SK-N-SH (cell line): ENCODE data around the gene CASP8. TPM values are rescaled to one million over a fixed set of nuclear protein-coding genes. Genes with fewer than 3 reads are reported as not detected.

Experiments used
- CTCF ChIA-PET: fragments of 300-600, 350-600 bp; formaldehyde crosslinking; extraction: SDS; loops from one replicate; lab custom pipeline; 2021; lab: Yijun Ruan, JAX
- POLR2A ChIA-PET: fragments of 350-600 bp; sonication (Branson Sonifier 250); formaldehyde crosslinking; extraction: SDS; loops from one replicate; lab custom pipeline; 2020; ENCODE audit warnings: antibody characterized with exemption, inconsistent platforms; lab: Yijun Ruan, JAX
- DNase-seq: peaks from one replicate; pipeline ENCODE4 v3.0.0; 2012
- H2AFZ ChIP-seq: fragments of 200-600 bp; sonication (generic); 2 replicates; pipeline ENCODE4 v1.8.1; 2016; ENCODE audit warnings: antibody characterized with exemption, mild to moderate bottlenecking, low read depth
- H3F3A ChIP-seq: fragments of 200-600 bp; sonication (generic); replicated peaks from 2 replicates; pipeline ENCODE3; 2016; ENCODE audit warnings: antibody characterized with exemption, mild to moderate bottlenecking; ENCODE audit not compliant: insufficient read depth
- H3K27ac ChIP-seq, 2 experiments: fragments of 200-500 bp in 1 of 2; fragments of 200-600 bp in 1 of 2; sonication (Bioruptor generic) in 1 of 2; sonication (generic), shearing (Covaris generic) in 1 of 2; 2 replicates each; pipeline versions ENCODE4 v1.5.1 to v1.6.1; 2014 to 2016; ENCODE audit warnings: low read depth in 2 of 2, inconsistent platforms in 1 of 2, low read length in 1 of 2, mild to moderate bottlenecking in 1 of 2, mixed read lengths in 1 of 2
- H3K27me3 ChIP-seq: fragments of 200-600 bp; sonication (generic), shearing (Covaris generic); 2 replicates; pipeline ENCODE4 v1.6.1; 2016; ENCODE audit warnings: mixed run types; ENCODE audit not compliant: insufficient read depth
- H3K36me3 ChIP-seq, 2 experiments: fragments of 200-500 bp in 1 of 2; fragments of 200-600 bp in 1 of 2; sonication (Bioruptor generic) in 1 of 2; sonication (generic) in 1 of 2; replicated peaks in 1 of 2; 2 replicates each; pipeline versions ENCODE3 to v1.5.1; 2014 to 2016; ENCODE audit warnings: low read length in 1 of 2, mild to moderate bottlenecking in 1 of 2; ENCODE audit not compliant: insufficient read depth in 2 of 2, control insufficient read depth in 1 of 2
- H3K4me1 ChIP-seq, 2 experiments: fragments of 200-500 bp in 1 of 2; fragments of 200-600 bp in 1 of 2; sonication (Bioruptor generic) in 1 of 2; sonication (generic), shearing (Covaris generic) in 1 of 2; 2 replicates each; pipeline versions ENCODE4 v1.5.1 to v1.6.1; 2014 to 2016; ENCODE audit warnings: low read depth in 1 of 2, low read length in 1 of 2, mixed run types in 1 of 2; ENCODE audit not compliant: insufficient read depth in 2 of 2, control insufficient read depth in 1 of 2
- H3K4me2 ChIP-seq: fragments of 200-600 bp; sonication (generic), shearing (Covaris generic); 2 replicates; pipeline ENCODE4 v1.6.1; 2017; ENCODE audit warnings: mixed run types
- H3K4me3 ChIP-seq, 2 experiments: fragments of 200-500 bp in 1 of 2; fragments of 200-600 bp in 1 of 2; sonication (Bioruptor generic) in 1 of 2; sonication (generic), shearing (Covaris generic) in 1 of 2; 2 replicates each; pipeline versions ENCODE4 v1.5.1 to v1.8.1; 2014 to 2016; ENCODE audit warnings: low read depth in 2 of 2, inconsistent platforms in 1 of 2, low read length in 1 of 2, mild to moderate bottlenecking in 1 of 2, mixed read lengths in 1 of 2, moderate library complexity in 1 of 2
- H3K79me2 ChIP-seq: fragments of 200-600 bp; sonication (generic); 2 replicates; pipeline ENCODE4 v1.8.1; 2017; ENCODE audit warnings: mild to moderate bottlenecking; ENCODE audit not compliant: insufficient read depth
- H3K9ac ChIP-seq: fragments of 200-600 bp; sonication (generic); 2 replicates; pipeline ENCODE4 v1.6.1; 2017; ENCODE audit warnings: mixed run types
- H3K9me2 ChIP-seq: fragments of 200-600 bp; sonication (generic); 2 replicates; pipeline ENCODE4 v1.6.1; 2017; ENCODE audit warnings: mixed run types
- H3K9me3 ChIP-seq: fragments of 200-600 bp; sonication (generic); 2 replicates; pipeline ENCODE4 v1.6.1; 2017; ENCODE audit warnings: mixed run types, mild to moderate bottlenecking, moderate library complexity
- H4K20me1 ChIP-seq: fragments of 200-600 bp; sonication (generic); 2 replicates; pipeline ENCODE4 v1.6.1; 2017; ENCODE audit warnings: mild to moderate bottlenecking, mixed run types; ENCODE audit not compliant: insufficient read depth
- CHD2 ChIP-seq: fragments of 150-350 bp; IDR thresholded peaks from 2 replicates; pipeline ENCODE4 v1.6.1; 2018; ENCODE audit warnings: low read length; ENCODE audit not compliant: partially characterized antibody
- CTCF ChIP-seq: fragments of 200-600 bp; sonication (generic); IDR thresholded peaks from 2 replicates; pipeline ENCODE4 v1.6.1; 2017; ENCODE audit warnings: antibody characterized with exemption, mild to moderate bottlenecking, moderate library complexity
- FOXJ3 ChIP-seq: sonication (generic); formaldehyde crosslinking; IDR thresholded peaks from 2 replicates; pipeline ENCODE4 v1.5.1; 2020; ENCODE audit warnings: mild to moderate bottlenecking, missing genetic modification reagents
- JUND ChIP-seq: IDR thresholded peaks from 2 replicates; pipeline ENCODE4 v1.4.0; 2012
- NRF1 ChIP-seq: IDR thresholded peaks from 2 replicates; pipeline ENCODE4 v1.6.1; 2012; ENCODE audit warnings: low read depth, mild to moderate bottlenecking, low read length
- PBX3 ChIP-seq: IDR thresholded peaks from 2 replicates; pipeline ENCODE4; 2012
- POLR2AphosphoS5 ChIP-seq: IDR thresholded peaks from 2 replicates; pipeline ENCODE4 v1.6.1; 2012; ENCODE audit warnings: low read depth, low read length
- REST ChIP-seq: IDR thresholded peaks from 2 replicates; pipeline ENCODE4 v1.6.1; 2012; ENCODE audit warnings: mild to moderate bottlenecking, low read depth, low read length, moderate library complexity
- SIN3A ChIP-seq: IDR thresholded peaks from 2 replicates; pipeline ENCODE4 v1.6.1; 2012; ENCODE audit warnings: low read depth, mild to moderate bottlenecking, low read length, moderate library complexity, borderline replicate concordance
- TAF1 ChIP-seq: IDR thresholded peaks from 2 replicates; pipeline ENCODE4 v1.6.1; 2012; ENCODE audit warnings: low read depth, mild to moderate bottlenecking, low read length, moderate library complexity, borderline replicate concordance
- TCF12 ChIP-seq: IDR thresholded peaks from 2 replicates; pipeline ENCODE4 v1.4.0; 2012
- USF1 ChIP-seq: IDR thresholded peaks from 2 replicates; pipeline ENCODE4 v1.4.0; 2012; ENCODE audit warnings: low read depth, borderline replicate concordance
- WGBS: methylation state at CpG from one replicate; pipeline ENCODE4 v1.1.6; 2017; ENCODE audit warnings: low lambda C conversion rate; 5-methylcytosine and 5-hydroxymethylcytosine counted together
- polyA plus RNA-seq, 3 experiments: library from polyadenylated mRNA; depleted of rRNA; stranded (reverse); fragments of >200 nt; gene quantifications; 2 replicates each; pipeline ENCODE4 v1.2.3, GENCODE V29; 2012

The CASP8 gene
- polyA plus RNA-seq, 1 of the 3 experiments (the other 2 are of a cell fraction), result 13.1 TPM

DNA sequence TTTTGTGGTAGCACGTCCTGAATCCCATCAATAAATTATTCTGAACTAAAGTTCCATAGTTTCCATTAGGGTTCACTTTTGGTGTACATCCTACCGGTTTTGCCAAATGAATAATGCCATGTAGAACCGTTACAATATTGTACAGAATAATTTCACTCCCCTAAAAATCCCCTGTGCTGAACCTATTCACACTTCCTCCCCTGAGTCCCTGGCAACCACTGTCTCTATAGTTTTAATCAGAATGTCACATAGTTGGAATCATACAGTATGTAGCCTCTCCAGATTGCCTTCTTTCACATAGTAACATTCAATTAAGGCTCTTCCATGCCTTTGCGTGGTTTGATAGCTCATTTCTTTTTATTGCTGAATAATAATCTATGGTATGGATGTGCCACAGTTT lies 9.6 kb upstream of the CASP8 start (continued):
- no peak for TF ChIP-seq CTCF
- TF ChIP-seq TAF1, result no peak
- no peak for TF ChIP-seq POLR2AphosphoS5
- TF ChIP-seq NRF1, result no peak
- no peak for TF ChIP-seq PBX3
- no peak for TF ChIP-seq FOXJ3 (CRISPR knock-in tag)
- no peak for TF ChIP-seq SIN3A

- peaks cover 9% of the 10 kb centered on the region for H3K79me2 ChIP-seq
- H3K9ac ChIP-seq, result no peak overlapping the region
- H3K27me3 ChIP-seq, result no peaks in the 10 kb centered on the region
- no peaks in the 10 kb centered on the region for H4K20me1 ChIP-seq
- H3K4me3 ChIP-seq, result no peak overlapping the region
- H3F3A ChIP-seq, result peaks cover 12% of the 10 kb centered on the region
- 83% methylated on average over 5 of the region's 5 CpGs for WGBS
- H2AFZ ChIP-seq, result peak overlapping the region; percentile 40
- H3K4me2 ChIP-seq, result no peak overlapping the region
- no peaks in the 10 kb centered on the region; a peak in 1 of 4 replicates for H3K4me1 ChIP-seq
- no peaks in the 10 kb centered on the region for H3K9me3 ChIP-seq
- POLR2A ChIA-PET, result no interaction called here
- H3K36me3 ChIP-seq, result no peaks in the 10 kb centered on the region
- no peak for DNase-seq
- no peaks in the 10 kb centered on the region for H3K9me2 ChIP-seq
- TF ChIP-seq PBX3, result peak; percentile 63
- TF ChIP-seq FOXJ3 (CRISPR knock-in tag), result no peak
- no peak for TF ChIP-seq TCF12
- no peak for TF ChIP-seq CHD2
- H3K27ac ChIP-seq, result no peak overlapping the region
- CTCF ChIA-PET, result interaction anchor here (0.9 kb wide), 1 partner anchor 83 kb away, joined by 3 read pairs; no protein-coding TSS in a partner anchor
Observed at GRCh38 chr2:201254081-201254730, 6.1 kb upstream of the CASP8 start.

DNA sequence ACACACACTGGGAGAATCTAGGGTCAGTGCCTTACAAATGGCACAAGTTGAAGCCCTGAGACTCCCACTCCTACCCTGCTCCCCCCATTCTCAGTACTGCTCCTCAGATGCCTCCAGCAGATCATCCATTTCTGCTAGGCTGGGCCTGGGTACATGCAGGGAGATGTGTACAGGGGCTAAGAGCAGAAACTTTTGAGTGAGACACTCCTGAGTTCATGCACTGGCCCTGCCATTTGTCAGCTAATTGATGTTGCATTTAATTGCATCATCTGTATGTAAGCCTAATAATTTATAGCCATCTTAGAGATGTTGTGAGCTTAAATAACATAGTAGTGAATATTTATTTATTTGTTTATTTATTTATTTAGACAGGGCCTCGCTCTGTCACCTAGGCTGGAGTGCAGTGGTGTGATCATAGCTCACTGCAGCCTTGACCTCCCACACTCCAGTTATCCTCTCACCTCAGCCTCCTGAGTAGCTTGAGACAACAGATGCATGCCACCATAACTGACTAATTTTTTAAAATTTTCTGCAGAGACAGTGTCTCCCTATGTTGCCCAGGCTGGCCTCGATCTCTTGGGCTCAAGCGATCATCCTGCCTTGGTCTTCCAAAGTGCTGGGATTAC lies 4.8 kb upstream of the CASP8 start:
- no peak overlapping the region for H3K9ac ChIP-seq
- 100% methylated on average over 3 of the region's 3 CpGs for WGBS
- POLR2A ChIA-PET, result no interaction called here
- no peak for DNase-seq
- no peak overlapping the region; the same call in 1 of the 2 replicates for H2AFZ ChIP-seq
- H3K27ac ChIP-seq, result no peak overlapping the region
- TF ChIP-seq USF1, result no peak
- TF ChIP-seq POLR2AphosphoS5, result no peak
- TF ChIP-seq REST, result no peak
- TF ChIP-seq CHD2, result no peak
- TF ChIP-seq JUND, result no peak
- TF ChIP-seq, all 33 proteins: peak for 0
- H3K4me2 ChIP-seq, result no peak overlapping the region
- H3K36me3 ChIP-seq, result no peaks in the 10 kb centered on the region
- H3K4me3 ChIP-seq, result no peak overlapping the region
- CTCF ChIA-PET, result no interaction called here
- H3F3A ChIP-seq, result peaks cover 12% of the 10 kb centered on the region
- H3K27me3 ChIP-seq, result no peaks in the 10 kb centered on the region
- peaks cover 20% of the 10 kb centered on the region for H3K79me2 ChIP-seq
- no peaks in the 10 kb centered on the region for H3K9me3 ChIP-seq
- H3K9me2 ChIP-seq, result no peaks in the 10 kb centered on the region
- H4K20me1 ChIP-seq, result no peaks in the 10 kb centered on the region
- H3K4me1 ChIP-seq, result peaks cover 0 to 4% of the 10 kb centered on the region in 2 experiments; a peak in 2 of 4 replicates
